ENCODE measurements around the gene FAM120B. TPM values are rescaled to one million over a fixed set of nuclear protein-coding genes. Genes with fewer than 3 reads are reported as not detected.

FAM120B gene
- total and polyA plus RNA-seq, 2 experiments from 2014 or later, result 7.2 to 16.7 TPM

DNA sequence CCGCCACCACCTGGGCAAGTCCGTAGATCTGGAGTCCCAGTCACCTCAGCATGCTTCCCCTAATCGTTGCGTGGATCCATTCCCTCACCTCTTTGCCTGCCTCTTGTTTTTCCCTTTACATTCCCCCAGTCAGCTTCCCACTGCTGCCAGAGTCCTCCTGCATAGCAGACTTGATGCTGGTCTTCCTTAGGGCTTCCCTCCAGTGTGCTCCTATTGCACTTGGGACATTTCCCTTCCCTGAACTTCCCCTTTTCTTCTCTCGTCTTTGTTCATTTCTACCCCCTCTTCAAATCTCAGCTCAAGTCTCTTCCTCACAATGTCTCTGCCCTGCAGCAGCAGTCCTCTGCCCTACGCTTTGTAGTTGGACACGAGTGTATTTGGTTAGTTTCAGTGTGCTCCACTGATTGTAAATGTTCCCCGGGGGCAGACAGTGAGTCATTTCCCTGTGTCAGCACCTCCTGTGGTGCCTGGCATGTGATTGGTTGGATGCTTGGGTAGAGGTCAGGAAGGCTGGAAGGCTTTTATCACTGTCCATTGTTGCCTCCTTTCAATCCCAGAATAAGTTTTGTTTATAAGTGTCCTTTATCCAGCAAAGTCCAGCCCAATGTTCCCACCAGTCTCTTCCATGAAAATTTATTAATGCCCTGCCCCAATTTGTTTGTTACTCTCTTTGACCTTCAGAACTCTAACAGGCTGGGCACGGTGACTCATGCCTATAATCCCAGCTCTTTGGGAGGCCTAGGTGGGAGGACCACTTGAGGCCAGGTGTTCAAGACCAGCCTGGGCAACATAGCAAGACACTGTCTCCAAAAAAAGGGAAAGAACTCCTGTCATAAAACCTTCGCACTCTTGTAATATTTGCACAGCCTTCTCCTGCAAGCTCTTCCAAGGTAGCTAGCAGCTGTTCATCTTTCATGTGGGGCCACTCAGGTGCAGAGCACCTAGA, 38.3 kb downstream of the FAM120B start:
- Histone ChIP-seq H3K4me3 (no peak overlapping the region), H3K4me2 (no peak overlapping the region), H3K9me2 (ENCODE audit: insufficient read depth) (no peaks in the 10 kb centered on the region), H2AFZ (no peak overlapping the region), H3K27ac (ENCODE audit: low read depth) (no peak overlapping the region), H3F3A (replicated peaks; ENCODE audit: low read depth) (no peaks in the 10 kb centered on the region), H3K36me3 (ENCODE audit: insufficient read depth) (0 out of 2 replicates have a peak, but pooled peaks cover 4% of the 10 kb centered on the region), H3K4me1 (ENCODE audit: insufficient read depth) (no peaks in the 10 kb centered on the region), H3K79me2 (replicated peaks; ENCODE audit: insufficient read depth) (0 out of 2 replicates have a peak, but pooled peaks cover 2% of the 10 kb centered on the region), H4K20me1 (replicated peaks; ENCODE audit: insufficient read depth) (0 out of 2 replicates have a peak, but pooled peaks cover 6% of the 10 kb centered on the region), H3K27me3 (ENCODE audit: insufficient read depth) (no peaks in the 10 kb centered on the region)
- Mint-ChIP-seq H3K4me3 (no peak overlapping the region), H3K9me3 (no peaks in the 10 kb centered on the region; the same call in 2 of the 3 replicates), H3K36me3 (ENCODE audit: low read depth) (peaks cover 41% of the 10 kb centered on the region), H3K27ac (peak overlapping the region; percentile 7; the same call in 1 of the 2 replicates), H3K4me1 (peaks cover 11% of the 10 kb centered on the region), H3K27me3 (ENCODE audit: insufficient read depth, low read depth, poor library complexity) (peaks cover 6% of the 10 kb centered on the region)
- TF ChIP-seq ZNF114 (CRISPR knock-in tag; IDR thresholded peaks at IDR 0.05), result no peak
- no peak for TF ChIP-seq NANOG (IDR thresholded peaks at IDR 0.05; ENCODE audit: borderline replicate concordance)
- no peak for TF ChIP-seq STAT1 (IDR thresholded peaks at IDR 0.05; ENCODE audit: unreplicated experiment)
- TF ChIP-seq POLR2AphosphoS5 (IDR thresholded peaks at IDR 0.05; ENCODE audit: low read depth), result no peak
- TF ChIP-seq, protein P1, sequence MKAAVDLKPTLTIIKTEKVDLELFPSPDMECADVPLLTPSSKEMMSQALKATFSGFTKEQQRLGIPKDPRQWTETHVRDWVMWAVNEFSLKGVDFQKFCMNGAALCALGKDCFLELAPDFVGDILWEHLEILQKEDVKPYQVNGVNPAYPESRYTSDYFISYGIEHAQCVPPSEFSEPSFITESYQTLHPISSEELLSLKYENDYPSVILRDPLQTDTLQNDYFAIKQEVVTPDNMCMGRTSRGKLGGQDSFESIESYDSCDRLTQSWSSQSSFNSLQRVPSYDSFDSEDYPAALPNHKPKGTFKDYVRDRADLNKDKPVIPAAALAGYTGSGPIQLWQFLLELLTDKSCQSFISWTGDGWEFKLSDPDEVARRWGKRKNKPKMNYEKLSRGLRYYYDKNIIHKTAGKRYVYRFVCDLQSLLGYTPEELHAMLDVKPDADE (IDR thresholded peaks at IDR 0.05), result no peak
- no peak for TF ChIP-seq EZH2 (IDR thresholded peaks at IDR 0.05; ENCODE audit: low read depth, unreplicated experiment)
- TF ChIP-seq, protein P2, sequence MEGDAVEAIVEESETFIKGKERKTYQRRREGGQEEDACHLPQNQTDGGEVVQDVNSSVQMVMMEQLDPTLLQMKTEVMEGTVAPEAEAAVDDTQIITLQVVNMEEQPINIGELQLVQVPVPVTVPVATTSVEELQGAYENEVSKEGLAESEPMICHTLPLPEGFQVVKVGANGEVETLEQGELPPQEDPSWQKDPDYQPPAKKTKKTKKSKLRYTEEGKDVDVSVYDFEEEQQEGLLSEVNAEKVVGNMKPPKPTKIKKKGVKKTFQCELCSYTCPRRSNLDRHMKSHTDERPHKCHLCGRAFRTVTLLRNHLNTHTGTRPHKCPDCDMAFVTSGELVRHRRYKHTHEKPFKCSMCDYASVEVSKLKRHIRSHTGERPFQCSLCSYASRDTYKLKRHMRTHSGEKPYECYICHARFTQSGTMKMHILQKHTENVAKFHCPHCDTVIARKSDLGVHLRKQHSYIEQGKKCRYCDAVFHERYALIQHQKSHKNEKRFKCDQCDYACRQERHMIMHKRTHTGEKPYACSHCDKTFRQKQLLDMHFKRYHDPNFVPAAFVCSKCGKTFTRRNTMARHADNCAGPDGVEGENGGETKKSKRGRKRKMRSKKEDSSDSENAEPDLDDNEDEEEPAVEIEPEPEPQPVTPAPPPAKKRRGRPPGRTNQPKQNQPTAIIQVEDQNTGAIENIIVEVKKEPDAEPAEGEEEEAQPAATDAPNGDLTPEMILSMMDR (conservative IDR thresholded peaks at IDR 0.05; ENCODE audit: low read depth in 2 of 2), result no peak
- no peak for TF ChIP-seq JUNB (IDR thresholded peaks at IDR 0.05; ENCODE audit: unreplicated experiment)
- TF ChIP-seq, protein P3, sequence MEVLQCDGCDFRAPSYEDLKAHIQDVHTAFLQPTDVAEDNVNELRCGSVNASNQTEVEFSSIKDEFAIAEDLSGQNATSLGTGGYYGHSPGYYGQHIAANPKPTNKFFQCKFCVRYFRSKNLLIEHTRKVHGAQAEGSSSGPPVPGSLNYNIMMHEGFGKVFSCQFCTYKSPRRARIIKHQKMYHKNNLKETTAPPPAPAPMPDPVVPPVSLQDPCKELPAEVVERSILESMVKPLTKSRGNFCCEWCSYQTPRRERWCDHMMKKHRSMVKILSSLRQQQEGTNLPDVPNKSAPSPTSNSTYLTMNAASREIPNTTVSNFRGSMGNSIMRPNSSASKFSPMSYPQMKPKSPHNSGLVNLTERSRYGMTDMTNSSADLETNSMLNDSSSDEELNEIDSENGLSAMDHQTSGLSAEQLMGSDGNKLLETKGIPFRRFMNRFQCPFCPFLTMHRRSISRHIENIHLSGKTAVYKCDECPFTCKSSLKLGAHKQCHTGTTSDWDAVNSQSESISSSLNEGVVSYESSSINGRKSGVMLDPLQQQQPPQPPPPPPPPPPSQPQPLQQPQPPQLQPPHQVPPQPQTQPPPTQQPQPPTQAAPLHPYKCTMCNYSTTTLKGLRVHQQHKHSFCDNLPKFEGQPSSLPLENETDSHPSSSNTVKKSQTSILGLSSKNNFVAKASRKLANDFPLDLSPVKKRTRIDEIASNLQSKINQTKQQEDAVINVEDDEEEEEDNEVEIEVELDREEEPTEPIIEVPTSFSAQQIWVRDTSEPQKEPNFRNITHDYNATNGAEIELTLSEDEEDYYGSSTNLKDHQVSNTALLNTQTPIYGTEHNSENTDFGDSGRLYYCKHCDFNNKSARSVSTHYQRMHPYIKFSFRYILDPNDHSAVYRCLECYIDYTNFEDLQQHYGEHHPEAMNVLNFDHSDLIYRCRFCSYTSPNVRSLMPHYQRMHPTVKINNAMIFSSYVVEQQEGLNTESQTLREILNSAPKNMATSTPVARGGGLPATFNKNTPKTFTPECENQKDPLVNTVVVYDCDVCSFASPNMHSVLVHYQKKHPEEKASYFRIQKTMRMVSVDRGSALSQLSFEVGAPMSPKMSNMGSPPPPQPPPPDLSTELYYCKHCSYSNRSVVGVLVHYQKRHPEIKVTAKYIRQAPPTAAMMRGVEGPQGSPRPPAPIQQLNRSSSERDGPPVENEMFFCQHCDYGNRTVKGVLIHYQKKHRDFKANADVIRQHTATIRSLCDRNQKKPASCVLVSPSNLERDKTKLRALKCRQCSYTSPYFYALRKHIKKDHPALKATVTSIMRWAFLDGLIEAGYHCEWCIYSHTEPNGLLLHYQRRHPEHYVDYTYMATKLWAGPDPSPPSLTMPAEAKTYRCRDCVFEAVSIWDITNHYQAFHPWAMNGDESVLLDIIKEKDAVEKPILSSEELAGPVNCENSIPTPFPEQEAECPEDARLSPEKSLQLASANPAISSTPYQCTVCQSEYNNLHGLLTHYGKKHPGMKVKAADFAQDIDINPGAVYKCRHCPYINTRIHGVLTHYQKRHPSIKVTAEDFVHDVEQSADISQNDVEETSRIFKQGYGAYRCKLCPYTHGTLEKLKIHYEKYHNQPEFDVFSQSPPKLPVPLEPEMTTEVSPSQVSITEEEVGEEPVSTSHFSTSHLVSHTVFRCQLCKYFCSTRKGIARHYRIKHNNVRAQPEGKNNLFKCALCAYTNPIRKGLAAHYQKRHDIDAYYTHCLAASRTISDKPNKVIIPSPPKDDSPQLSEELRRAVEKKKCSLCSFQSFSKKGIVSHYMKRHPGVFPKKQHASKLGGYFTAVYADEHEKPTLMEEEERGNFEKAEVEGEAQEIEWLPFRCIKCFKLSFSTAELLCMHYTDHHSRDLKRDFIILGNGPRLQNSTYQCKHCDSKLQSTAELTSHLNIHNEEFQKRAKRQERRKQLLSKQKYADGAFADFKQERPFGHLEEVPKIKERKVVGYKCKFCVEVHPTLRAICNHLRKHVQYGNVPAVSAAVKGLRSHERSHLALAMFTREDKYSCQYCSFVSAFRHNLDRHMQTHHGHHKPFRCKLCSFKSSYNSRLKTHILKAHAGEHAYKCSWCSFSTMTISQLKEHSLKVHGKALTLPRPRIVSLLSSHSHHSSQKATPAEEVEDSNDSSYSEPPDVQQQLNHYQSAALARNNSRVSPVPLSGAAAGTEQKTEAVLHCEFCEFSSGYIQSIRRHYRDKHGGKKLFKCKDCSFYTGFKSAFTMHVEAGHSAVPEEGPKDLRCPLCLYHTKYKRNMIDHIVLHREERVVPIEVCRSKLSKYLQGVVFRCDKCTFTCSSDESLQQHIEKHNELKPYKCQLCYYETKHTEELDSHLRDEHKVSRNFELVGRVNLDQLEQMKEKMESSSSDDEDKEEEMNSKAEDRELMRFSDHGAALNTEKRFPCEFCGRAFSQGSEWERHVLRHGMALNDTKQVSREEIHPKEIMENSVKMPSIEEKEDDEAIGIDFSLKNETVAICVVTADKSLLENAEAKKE (CRISPR knock-in tag; IDR thresholded peaks at IDR 0.05), result no peak
- TF ChIP-seq, protein P4, sequence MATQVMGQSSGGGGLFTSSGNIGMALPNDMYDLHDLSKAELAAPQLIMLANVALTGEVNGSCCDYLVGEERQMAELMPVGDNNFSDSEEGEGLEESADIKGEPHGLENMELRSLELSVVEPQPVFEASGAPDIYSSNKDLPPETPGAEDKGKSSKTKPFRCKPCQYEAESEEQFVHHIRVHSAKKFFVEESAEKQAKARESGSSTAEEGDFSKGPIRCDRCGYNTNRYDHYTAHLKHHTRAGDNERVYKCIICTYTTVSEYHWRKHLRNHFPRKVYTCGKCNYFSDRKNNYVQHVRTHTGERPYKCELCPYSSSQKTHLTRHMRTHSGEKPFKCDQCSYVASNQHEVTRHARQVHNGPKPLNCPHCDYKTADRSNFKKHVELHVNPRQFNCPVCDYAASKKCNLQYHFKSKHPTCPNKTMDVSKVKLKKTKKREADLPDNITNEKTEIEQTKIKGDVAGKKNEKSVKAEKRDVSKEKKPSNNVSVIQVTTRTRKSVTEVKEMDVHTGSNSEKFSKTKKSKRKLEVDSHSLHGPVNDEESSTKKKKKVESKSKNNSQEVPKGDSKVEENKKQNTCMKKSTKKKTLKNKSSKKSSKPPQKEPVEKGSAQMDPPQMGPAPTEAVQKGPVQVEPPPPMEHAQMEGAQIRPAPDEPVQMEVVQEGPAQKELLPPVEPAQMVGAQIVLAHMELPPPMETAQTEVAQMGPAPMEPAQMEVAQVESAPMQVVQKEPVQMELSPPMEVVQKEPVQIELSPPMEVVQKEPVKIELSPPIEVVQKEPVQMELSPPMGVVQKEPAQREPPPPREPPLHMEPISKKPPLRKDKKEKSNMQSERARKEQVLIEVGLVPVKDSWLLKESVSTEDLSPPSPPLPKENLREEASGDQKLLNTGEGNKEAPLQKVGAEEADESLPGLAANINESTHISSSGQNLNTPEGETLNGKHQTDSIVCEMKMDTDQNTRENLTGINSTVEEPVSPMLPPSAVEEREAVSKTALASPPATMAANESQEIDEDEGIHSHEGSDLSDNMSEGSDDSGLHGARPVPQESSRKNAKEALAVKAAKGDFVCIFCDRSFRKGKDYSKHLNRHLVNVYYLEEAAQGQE (IDR thresholded peaks at IDR 0.05; ENCODE audit: unreplicated experiment), result no peak
- no peak for TF ChIP-seq EZH2phosphoT487 (IDR thresholded peaks at IDR 0.05; ENCODE audit: unreplicated experiment)
- no peak for TF ChIP-seq ZNF331 (CRISPR knock-in tag; IDR thresholded peaks at IDR 0.05; ENCODE audit: low read depth)
- no peak for TF ChIP-seq CREB1 (CRISPR knock-in tag; IDR thresholded peaks at IDR 0.05; ENCODE audit: low read depth)
- DNase-seq (ENCODE audit: low spot score) (no peak), ATAC-seq (peak; percentile 38; the same call in 2 of the 3 replicates)

Data from GM23338 (cell line).